A549 (cell line): Measurements from ENCODE around the gene LRRC2.

Experiments
- CTCF ChIP-seq: fragments of >200 bp; sonication (Bioruptor Twin); formaldehyde crosslinking; IDR thresholded peaks from 3 replicates; pipeline ENCODE4 v1.5.1; 2016
- EHF ChIP-seq: fragments of 250-450 bp; sonication (Bioruptor Pico); IDR thresholded peaks from 2 replicates; pipeline ENCODE4 v1.5.0; 2020; ENCODE audit warnings: mild to moderate bottlenecking
- EHMT2 ChIP-seq: fragments of 200-600 bp; sonication (generic); IDR thresholded peaks from 2 replicates; pipeline ENCODE4 v1.6.1; 2016; ENCODE audit warnings: antibody characterized with exemption, low read depth, mild to moderate bottlenecking, moderate library complexity
- EP300 ChIP-seq, 2 experiments: fragments of >200 bp; sonication (Bioruptor Twin); formaldehyde crosslinking; IDR thresholded peaks; 2 replicates in 1 of 2; 3 replicates in 1 of 2; pipeline ENCODE4 v1.6.1; 2016 to 2017
- KDM1A ChIP-seq: fragments of 200-600 bp; sonication (generic); IDR thresholded peaks from 2 replicates; pipeline ENCODE4 v1.6.1; 2016; ENCODE audit warnings: low read depth, mild to moderate bottlenecking
- MAZ ChIP-seq: fragments of 150-350 bp; IDR thresholded peaks from 2 replicates; pipeline ENCODE4 v1.6.1; 2014; ENCODE audit warnings: antibody characterized with exemption, low read depth, low read length, borderline replicate concordance
- RAD21 ChIP-seq, 2 experiments: fragments of >200 bp in 1 of 2; sonication (Bioruptor Twin) in 1 of 2; formaldehyde crosslinking in 1 of 2; IDR thresholded peaks in 1 of 2; conservative IDR thresholded peaks in 1 of 2; 2 replicates in 1 of 2; 3 replicates in 1 of 2; pipeline ENCODE4 v1.6.1; 2012 to 2018; ENCODE audit warnings: inconsistent platforms in 1 of 2
- USF2 ChIP-seq: fragments of 450-650 bp; IDR thresholded peaks from 2 replicates; pipeline ENCODE4 v1.6.1; 2014; ENCODE audit warnings: antibody characterized with exemption
- TF ChIP-seq, protein P1 (sequence below): IDR thresholded peaks from 2 replicates; pipeline ENCODE4 v1.6.1; 2012

- TF ChIP-seq, protein P1, sequence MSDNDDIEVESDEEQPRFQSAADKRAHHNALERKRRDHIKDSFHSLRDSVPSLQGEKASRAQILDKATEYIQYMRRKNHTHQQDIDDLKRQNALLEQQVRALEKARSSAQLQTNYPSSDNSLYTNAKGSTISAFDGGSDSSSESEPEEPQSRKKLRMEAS = no peak
- TF ChIP-seq EHMT2 = no peak
- no peak for TF ChIP-seq CTCF
- TF ChIP-seq USF2 = no peak
- TF ChIP-seq KDM1A = no peak
- no peak for TF ChIP-seq RAD21 (conservative IDR thresholded peaks at IDR 0.05 in 1 of 2, IDR thresholded peaks at IDR 0.05 in 1 of 2)
- no peak for TF ChIP-seq MAZ
- TF ChIP-seq EHF (CRISPR knock-in tag) = no peak
- TF ChIP-seq EP300 (IDR thresholded peaks at IDR 0.05) = no peak
These were observed 37.4 kb upstream of the LRRC2 start for GRCh38 chr3:46603446-46604046.
